NOMO-1 treated with dmso at 0.1 percent for 144 hours (cell line): ENCODE results near the gene POLD2.

Source experiments
- DNase-seq: peaks from one replicate; lab custom pipeline; 2025; ENCODE audit not compliant: unreplicated experiment; lab: John Stamatoyannopoulos, UW

The POLD2 gene

GRCh38 chr7:44152971-44153947, 29.9 kb upstream of the POLD2 start:
- no peak for DNase-seq

GRCh38 chr7:44151956-44152355, 28.6 kb upstream of the POLD2 start:
- DNase-seq = no peak

- no peak for DNase-seq
Measured at GRCh38 chr7:44150966-44151941, 27.9 kb upstream of the POLD2 start.

GRCh38 chr7:44150466-44150832, 27.1 kb upstream of the POLD2 start:
- DNase-seq = no peak

GRCh38 chr7:44149571-44150465, 26.5 kb upstream of the POLD2 start:
- DNase-seq = no peak

GRCh38 chr7:44148961-44149536, 25.7 kb upstream of the POLD2 start:
- no peak for DNase-seq

GRCh38 chr7:44148166-44148565, 24.8 kb upstream of the POLD2 start:
- no peak for DNase-seq

GRCh38 chr7:44147026-44147991, 24.0 kb upstream of the POLD2 start:
- no peak for DNase-seq

GRCh38 chr7:44145969-44146911, 22.9 kb upstream of the POLD2 start:
- no peak for DNase-seq

- DNase-seq = no peak
Measured at GRCh38 chr7:44145479-44145968, 22.2 kb upstream of the POLD2 start.

GRCh38 chr7:44144968-44145478, 21.7 kb upstream of the POLD2 start:
- DNase-seq = no peak

- DNase-seq = no peak
Measured at GRCh38 chr7:44144426-44144967, 21.1 kb upstream of the POLD2 start.

- DNase-seq = no peak
Measured at GRCh38 chr7:44143646-44144250, 20.4 kb upstream of the POLD2 start.

GRCh38 chr7:44142028-44142427, 18.7 kb upstream of the POLD2 start:
- no peak for DNase-seq

- DNase-seq = no peak
Measured at GRCh38 chr7:44141221-44141850, 18.0 kb upstream of the POLD2 start, which contains the start of gene MYL7. Gene MYL7, minus strand, starts transcription at chr7:44141332. Its CDS starts 27 bp downstream, at chr7:44141305.

- no peak for DNase-seq
Measured at GRCh38 chr7:44140341-44140740, 17.0 kb upstream of the POLD2 start.
